ENCODE data around the gene MEI4.
"Not testable (repeated sequence)": the region's sequence is repeated elsewhere in the genome, so short reads cannot be mapped to it uniquely, and the experiment has no call there.

The MEI4 gene

DNA sequence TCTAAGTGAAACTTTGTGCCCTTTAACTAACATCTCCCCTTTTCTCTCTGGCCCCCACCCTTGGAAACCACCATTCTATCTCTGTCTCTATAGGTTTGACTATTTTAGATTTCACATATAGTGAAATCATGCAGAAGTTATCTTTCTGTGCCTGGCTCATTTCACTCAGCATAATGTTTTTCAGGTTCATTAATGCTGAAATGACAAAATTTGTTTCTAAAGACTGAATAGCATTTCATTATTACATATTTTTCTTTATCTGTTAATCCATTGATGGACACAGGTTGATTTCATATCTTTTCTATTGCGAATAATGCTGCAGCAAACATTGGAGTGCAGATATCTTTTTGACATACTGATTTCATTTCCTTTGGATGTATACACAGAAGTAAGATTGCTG lies 30.7 kb downstream of the MEI4 start:
- no peak for DNase-seq

DNA sequence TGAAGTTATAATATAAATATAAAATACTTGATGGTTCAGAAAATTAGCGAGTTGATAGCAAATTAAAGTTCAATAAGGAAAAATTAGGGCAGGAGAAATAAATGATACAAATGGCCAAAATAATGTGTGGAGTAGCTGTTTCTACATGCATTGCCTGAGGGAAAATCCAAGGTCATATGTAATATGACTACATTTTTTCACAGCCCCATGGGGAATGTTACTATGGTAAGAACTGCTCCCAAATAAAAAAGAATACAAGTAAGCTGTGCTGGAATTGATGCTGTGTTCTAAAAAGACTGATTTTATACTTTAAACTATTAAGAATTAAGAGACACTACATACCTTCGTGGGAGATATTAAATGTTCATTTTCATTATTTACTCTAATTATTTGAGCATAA lies 34.1 kb downstream of the MEI4 start:
- DNase-seq: no peak

DNA sequence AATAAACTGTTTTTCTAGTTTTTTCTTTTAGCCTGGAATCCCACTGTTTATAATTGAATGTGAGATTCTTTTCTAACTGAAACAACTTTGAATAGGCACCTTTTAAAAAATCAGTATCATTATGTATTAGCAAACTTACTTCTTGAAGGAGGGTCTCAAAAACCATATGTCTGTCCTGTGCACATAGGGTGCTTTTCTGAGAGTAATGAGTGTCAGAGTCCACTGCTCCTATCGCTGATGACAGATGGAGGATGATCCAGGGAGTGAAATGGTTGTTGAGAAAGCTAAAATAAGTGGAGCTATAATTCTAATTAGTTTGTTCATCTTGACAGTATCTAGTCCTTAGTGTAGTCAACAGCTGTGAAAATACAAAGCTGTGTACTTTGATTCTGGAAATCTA lies 35.8 kb downstream of the MEI4 start:
- no peak for DNase-seq

DNA sequence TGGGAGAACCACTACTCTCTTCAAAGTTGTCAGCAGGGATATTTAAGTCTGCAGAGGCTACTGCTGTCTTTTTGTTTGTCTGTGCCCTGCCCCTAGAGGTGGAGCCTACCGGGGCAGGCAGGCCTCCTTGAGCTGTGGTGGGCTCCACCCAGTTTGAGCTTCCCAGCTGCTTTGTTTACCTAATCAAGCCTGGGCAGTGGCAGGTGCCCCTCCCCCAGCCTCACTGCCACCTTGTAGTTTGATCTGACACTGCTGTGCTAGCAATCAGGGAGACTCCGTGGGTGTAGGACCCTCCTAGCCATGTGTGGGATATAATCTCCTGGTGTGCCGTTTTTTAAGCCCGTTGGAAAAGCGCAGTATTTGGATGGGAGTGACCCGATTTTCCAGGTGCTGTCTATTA lies 47.3 kb downstream of the MEI4 start:
- DNase-seq: not testable (repeated sequence)

DNA sequence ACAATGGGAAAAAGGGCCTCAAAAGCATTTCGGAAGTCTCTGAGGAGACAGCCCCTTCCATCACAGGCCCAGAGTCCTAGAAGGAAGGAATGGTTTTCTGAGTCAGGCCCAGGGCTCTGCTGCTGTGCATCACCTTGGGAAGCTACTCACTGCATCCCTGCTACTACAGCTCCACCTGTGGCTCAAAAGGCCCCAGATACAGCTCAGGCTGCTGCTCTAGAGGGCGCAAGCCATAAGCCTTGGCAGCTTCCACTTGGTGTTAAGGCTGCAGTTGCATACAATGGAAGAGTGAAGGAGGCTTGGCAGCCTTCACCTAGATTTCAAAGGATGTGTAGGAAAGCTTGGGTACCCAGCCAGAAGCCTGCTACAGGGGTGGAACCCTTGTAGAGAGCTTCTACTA lies 54.8 kb downstream of the MEI4 start:
- DNase-seq: no peak

DNA sequence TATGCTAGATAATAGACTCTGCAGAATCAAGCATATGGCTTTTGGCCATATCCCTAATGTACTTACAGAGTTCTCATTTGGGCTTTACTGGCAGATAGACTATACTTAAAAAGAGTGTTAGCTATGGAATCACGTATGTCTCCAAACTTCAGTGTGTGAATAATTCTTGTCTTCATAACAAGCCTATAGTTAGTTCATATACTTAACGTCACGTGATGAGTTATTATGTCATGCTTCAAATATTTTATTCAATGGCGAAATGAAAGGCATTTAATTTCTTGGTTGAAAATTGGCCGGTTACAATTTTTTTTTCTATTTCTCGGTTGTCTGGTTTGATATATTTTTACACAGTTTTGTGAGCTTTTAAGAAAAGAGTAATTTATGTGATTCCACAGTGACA lies 62.7 kb downstream of the MEI4 start:
- no peak for DNase-seq

DNA sequence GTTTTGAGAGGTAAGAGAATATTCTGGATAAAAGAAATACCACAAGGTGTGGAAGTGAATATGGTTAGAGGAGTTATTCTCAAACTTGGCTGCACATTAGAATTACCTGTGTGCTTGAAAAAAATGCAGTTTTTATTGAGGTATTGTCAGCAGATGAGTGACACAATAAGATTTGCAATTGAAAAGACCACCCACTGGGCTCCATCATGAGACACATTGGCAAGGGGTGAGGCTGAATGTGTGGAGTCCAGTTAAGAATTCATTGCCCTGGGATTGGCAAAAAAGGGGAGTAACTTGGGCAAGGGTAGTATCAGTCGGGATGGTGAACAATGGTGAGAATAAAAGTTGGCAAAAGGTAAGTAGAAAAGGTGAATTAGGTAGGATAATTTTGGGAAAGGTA lies 63.5 kb downstream of the MEI4 start:
- DNase-seq: no peak

DNA sequence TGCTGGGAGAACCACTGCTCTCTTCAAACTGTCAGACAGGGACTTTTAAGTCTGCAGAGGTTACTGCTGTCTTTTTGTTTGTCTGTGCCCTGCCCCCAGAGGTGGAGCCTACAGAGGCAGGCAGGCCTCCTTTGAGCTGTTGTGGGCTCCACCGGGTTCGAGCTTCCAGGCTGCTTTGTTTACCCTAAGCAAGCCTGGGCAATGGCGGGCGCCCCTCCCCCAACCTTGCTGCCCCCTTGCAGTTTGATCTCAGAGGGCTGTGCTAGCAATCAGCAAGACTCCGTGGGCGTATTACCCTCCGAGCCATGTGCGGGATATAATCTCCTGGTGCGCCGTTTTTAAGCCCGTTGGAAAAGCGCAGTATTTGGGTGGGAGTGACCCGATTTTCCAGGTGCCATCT lies 83.2 kb downstream of the MEI4 start:
- DNase-seq: not testable (repeated sequence)

DNA sequence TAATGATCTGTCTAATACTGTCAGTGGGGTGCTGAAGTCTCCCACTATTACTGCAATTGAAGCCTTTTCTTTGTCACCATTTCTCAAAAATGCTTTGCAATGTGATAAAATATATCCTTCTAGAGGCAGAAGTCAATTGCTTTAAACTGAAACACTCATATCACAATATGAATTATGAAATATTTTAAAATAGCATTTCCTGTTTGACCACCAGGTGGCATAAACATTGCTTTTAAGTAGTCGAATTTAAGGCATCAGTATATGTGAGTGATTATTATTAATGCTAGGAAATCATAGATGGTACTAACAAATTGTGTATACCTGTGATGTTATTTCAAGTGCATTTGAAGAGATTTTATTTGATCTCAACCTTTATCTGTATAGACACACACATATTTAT lies 87.5 kb downstream of the MEI4 start:
- peak in 1 of 2 experiments; percentile 32 for DNase-seq

DNA sequence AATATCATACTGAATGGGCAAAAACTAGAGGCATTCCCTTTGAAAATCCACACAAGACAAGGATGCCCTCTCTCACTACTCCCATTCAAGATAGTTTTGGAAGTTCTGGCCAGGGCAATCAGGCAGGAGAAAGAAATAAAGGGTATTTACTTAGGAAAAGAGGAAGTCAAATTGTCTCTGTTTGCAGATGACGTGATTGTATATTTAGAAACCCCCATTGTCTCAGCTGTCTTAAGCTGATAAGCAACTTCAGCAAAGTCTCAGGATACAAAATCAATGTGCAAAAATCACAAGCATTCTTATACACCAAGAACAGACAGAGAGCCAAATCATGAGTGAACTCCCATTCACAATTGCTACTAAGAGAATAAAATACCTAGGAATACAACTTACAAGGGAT lies 99.3 kb downstream of the MEI4 start:
- DNase-seq: not testable (repeated sequence)

DNA sequence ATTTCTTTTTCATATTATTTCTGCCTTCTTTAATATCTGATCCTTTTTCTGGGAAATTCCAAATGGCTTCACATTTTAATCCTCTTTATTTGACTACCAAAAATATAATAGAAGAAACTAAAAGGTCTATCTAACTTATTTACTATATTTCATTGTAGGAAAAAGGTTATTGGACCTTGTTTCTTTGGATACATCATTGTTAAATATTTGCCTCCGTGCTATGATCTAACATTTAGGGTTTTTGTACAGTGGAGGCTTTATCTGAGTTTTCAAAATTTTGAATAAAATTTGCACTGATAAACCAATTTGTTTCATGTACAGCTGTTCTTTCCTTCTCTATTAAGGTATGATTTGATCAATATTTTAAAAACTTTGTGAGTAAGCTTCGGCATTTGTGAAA lies 109.5 kb downstream of the MEI4 start:
- DNase-seq: no peak

DNA sequence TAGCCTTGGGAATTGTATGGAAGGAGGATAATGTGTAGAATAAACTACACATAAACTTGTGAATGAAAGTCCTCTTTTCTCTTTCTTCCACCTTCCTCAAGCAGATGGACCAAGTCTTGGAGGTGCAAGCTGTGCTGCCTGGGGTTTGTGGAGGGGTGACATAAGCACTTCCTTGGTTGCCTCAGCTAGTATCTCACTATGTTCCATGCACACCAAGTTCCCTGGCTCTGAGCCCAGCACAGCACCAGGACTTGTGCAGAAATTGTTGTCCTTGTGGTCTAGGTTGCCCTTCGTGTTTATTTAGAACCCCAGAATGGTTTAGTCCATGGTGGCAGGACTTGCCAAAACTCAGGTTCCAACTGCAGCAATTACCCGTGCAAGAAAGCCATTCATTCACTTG lies 110.3 kb downstream of the MEI4 start:
- no peak for DNase-seq

DNA sequence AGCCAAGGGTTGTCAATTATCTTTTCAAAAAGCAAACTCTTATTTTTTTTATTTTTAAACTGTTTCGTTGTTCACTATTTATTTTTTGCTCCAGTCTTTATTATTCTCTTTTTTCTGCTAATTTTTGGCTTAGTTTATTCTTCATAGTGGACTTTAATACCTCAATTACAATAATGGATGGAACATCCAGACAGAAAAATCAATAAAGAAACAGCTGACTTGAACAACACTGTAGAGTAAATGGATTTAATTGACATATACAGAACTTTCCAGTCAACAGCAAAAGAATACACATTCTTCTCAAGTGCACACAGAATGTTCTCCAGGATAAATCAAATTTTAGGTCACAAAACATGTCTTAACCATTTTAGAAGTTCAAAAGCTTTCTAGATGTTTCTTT lies 111.5 kb downstream of the MEI4 start:
- no peak for DNase-seq

DNA sequence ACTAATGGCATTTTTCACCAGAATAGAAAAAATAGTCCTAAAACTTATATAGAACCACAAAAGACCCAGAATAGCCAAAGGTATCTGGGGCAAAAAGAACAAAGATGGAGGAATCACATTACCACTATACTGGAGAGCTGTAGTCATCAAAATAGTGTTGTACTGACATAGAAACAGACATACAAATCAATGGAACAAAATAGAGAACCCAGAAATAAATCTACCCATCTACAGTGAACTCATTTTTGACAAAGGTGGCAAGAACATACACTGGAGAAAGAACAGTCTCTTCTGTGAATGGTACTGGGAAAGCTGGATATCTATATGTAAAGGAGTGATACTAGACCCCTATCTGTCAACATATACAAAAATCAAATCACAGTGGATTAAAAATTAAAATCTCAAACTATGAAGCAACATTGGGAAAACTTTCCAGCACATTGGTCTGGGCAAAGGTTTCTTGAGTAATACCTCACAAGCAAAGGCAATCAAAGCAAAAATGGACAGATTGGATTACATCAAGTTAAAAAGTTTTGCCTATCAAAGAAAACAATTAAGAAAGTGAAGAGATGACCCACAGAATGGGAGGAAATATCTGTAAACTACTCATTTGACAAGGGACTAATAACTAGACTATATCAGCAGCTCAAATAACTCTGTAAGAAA lies 120.5 kb downstream of the MEI4 start:
- DNase-seq: no peak

DNA sequence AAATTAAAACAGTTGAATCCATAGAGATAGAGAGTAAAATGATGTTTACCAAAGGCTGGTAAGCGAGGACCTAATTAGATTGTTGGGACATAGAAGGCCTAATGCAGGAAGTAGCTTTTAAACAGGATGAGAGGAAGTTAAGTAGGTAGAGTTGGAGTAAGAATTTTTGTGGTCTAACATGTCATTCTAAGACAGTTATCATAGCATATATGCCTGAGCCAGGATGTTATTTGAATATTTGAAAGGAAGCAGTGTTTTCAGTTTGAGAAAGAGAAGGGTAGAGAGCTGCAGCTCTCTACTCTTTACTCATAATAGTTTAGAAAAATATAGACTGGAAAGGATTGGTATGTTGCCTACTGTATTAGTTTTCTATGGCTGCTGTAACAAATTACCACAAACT lies 121.6 kb downstream of the MEI4 start:
- DNase-seq: no peak

DNA sequence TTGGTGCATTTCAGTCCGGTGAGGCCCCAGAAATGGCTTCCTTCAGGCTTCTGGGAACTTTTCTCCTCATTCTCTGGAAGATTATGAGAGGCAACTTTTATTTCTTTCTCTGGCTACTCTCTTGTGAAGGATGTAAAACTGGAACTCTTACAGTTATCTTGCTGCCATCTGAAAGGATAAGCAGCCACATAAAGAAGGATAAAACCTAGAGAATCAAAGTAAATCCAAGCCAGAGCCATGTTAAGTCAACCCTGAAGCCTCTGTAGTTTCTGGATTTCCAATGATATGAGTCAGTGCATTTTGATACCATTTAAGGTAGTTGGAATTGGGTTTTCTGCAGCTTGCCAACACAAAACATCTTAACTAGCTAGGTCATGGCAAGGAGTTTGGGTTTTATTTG lies 123.6 kb downstream of the MEI4 start:
- DNase-seq: no peak

DNA sequence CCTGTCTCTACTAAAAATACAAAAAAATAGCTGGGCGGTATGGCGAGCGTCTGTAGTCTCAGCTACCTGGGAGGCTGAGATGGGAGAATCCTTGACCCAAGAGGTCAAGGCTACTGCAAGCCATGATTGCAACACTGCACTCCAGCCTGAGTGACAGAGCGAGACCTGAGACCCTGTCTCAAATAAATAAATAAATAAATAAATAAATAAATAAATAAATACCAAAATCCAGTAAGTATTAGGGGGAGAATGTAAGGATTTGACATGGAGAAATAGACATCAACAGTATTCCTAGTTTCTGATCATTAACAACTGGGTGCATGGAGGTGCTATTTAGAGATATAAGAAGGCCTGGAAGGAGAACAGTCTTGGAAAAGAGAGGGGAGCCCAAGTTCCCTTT lies 125.7 kb downstream of the MEI4 start:
- no peak for DNase-seq

DNA sequence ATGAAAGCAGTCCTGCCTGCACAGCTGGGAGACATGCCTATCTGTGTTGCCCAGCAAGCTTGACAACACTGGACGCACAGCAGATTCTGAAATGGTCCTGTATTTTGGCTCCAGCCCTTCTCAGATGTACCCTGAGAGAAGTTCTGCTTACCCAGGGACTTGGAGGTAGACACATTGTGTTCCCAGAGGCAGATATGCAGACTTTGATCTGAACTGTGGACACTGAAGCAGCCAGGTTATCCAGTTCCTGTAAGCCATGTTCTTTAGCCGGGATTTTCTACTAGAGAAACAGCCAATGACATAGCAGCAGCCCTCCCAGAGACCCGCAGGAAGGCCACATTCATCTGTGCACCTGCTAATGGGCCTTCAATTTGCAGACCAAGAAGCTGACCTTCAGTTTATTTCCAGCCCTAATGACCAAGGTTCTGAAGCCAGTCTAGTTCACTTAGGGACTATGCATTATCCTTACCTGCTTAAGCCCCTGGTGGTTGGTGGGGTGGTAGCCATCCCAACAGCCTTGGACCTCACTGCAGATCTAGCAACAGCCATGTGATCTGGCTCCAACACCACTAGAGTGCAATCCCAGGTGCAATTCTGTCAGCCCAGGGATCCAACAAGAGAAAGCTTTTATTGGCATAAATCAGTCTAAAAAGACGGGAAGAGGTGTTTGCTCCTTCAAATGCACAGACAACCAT lies 134.2 kb downstream of the MEI4 start:
- no peak for DNase-seq

DNA sequence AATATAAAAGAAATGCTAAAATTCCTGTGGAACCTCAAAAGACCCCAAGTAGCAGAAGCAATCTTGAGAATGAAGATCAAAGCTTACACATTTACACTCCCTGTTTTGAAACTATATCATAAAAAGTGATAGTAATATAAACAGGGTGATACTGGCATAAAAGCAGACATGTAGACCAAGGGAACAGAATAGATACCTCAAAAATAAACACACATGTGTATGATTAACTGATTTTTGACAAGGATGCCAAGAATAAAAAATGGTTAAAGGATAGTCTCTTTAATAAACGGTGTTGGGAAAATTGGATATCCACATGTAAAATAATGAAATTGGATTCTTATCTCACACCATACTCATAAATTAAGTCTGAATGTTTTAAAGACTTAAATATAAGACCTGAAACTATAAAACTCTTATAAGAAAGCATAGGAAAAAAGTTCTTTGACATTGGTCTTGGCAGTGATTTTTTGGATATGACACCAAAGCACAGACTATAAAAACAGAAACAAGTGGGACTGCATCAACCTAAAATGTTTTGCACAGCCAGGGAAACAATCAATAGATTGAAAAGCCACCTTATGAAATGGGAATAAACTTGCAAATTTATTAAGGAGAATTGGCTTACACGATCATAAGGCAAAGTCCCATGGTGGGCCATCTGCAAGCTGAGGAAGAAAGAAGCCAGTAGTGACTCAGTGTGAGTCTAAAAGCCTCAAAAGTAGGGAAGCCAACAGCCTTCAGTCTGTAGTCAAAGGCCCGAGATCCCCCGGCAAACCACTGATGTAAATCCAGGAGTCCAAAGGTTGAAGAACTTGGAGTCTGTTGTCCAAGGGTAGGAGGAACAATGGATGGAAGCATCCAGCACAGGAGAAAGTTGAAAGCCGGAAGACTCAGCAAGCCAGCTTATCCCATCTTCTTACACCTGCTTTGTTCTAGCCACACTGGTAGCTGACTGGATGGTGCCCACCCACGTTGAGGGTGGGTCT lies 144.3 kb downstream of the MEI4 start:
- no peak for DNase-seq

DNA sequence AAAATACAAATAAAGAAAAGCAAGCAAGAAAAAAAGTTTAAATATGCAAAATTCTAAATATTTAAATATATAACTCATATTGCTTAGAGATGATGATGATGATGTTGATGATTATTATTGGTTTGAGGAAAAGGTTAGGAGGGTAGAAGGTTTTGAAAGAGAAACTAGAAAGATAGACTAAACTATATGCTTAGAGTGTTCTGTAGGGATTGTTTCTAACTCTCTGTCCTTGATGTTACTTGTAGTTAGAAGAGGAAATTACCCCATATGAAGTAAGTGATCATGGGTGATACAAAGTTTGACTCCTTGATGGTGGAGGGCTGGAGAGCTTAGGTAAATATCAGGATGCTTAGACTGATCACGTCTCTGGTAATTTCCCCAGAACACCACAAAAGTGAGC lies 159.5 kb downstream of the MEI4 start:
- no peak for DNase-seq

DNA sequence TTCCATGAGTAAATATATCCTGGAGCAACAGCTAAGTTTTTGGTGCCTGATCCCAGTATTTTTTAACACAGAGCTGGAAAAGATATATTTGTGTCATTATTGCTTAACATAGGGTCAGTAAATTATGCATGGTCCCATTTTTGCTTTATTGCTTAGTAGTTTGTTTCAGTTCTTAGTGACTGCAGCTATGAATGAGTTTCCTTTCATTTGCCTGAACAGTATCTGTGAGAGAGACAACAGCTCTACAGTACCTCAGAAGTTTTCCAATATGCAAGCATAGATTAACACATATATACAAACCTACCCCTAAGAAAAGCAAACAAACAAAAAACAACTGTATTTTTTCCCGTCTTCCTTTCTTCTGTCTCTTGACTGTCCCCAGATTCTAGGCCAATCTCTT lies 160.3 kb downstream of the MEI4 start:
- no peak for DNase-seq

DNA sequence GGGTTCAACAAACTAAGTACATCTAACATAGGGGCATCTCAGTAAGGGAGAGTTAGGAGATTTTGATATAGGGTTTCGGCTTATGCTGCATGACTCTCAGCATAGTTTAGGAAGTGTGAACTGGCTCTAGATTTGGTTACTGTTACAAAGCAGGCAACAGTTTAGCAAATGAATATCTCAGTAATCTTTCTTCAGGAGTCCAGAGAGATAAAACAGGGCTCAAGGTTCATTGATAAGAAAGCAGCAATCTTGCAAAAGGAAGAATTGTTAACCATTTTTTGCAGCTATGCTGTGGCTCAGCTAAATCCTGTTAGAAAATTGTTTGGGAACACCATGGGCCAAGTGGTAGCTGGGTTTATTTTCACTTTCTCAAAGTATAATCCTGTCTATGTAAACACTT lies 161.3 kb downstream of the MEI4 start:
- no peak for DNase-seq

DNA sequence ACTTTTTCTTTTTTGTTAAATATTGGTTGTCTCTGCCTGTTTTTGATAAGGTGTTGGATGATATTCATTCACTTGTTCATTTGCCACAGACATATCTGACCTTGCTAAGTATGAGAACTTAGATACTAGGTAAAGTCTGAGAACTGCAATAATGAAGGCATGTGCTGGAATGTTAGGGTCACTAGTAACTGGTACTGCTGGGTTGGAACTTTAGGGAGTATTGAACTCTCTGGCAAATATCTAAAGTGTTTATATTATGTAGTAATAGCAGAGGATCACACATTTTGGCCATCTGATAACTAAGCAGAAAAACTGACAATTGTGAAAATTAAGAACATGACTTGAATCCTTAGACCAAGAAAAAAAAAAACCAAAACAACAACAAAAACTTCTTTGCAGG lies 162.7 kb downstream of the MEI4 start:
- no peak for DNase-seq

DNA sequence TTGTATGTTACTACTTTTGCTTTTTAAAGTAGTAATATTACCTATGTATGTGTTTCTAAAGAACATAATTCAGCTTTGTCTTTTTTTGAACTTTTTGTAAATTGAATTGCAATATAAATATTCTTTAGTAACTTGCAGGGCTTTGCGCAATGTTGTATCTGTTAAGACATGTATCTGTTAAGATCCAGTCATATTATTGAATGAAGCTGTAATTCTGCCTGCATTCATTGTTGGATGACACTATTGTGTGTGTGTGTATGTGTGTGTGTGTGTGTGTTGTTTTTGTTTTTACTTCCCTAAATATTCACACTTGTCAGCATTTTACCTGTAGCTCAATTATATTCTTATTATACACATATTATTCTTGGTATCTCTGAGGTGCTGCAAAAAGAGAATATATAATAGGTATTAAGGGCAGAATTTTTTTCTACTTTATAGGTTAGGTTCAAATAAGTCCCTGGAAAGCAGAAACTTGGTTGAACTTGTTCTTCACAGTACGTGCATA lies 164.0 kb downstream of the MEI4 start:
- no peak for DNase-seq

Data from SW 1271 (cell line).